ENCODE data around the gene SLC25A14.

Gene SLC25A14

DNA sequence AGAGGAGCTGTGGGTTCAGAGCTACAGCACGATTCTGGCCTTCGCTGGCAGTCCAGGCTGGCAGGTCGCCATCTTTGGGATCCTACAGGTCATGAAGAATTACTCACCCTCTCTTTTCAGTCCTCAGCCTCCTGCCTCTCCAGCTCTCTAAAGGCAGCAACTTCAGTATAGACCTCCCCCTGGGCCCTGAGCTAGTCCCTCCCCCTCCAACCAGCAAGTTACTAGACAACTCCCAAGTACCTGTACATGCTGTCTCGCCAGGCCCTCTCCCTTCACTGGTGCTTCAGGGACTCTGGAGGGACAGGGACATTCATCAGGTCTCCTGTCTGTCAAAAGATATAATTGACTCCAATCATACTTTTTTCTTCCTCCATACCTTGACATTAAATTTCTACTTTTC, 45.8 kb downstream of the SLC25A14 start, which contains the start of gene GPR119:
GPR119 (minus strand) TSS at position 155 of the 400 bp plus-strand sequence. CDS start 227 bp downstream, outside the sequence.
- DNase-seq, result no peak

DNA sequence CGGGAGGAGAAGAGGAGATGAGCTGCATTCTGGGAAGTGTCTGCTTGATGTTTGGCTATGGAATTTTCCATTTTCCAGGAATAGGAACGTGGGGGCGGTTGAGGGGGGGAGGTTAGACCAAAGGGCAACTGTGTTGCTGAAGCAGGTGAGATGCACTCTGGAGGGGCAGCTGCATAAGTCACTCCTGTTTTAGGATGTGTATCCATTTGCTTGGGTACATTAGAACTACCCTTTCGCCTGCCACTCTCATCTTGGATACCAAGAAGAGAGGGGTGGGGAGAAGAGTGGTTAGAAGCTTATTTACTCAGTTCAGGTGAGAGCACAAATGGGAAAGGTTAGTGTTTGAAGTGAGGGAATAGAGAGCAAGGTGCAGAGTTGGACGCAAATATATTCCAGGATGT, 46.7 kb downstream of the SLC25A14 start:
- no peak for DNase-seq

DNA sequence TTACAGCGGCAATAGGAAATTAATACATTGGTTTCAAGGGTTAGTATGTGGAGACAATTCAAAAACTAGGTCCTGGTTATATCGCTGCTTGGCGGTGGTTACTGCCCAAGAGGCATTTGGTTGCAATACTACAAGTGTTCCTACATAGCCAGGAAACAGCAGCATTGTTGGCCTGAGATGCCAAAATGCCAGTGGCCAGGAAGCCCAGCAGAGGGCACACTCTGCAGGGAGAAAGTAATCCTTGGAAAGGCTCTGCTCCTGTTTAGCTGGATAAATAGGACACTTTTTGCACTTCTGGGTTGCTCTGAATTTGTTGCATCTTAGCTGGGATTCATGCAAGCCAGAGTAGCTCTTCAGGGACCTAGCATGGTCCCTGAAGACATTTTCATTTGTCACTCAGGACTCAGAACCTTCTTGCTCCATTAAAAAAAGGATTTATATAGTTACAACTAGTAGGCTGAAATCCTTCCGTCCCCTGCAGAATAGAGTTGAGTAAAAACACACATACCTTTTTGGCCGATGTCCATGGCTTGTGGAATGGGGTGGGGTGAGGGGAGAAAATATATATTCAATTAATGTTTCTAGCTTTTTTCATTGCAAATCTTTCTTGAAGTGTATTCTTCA, 53.8 kb downstream of the SLC25A14 start:
- DNase-seq, result peak; percentile 17

- no peak for DNase-seq
Measured at GRCh38 chrX:130395341-130395740, 55.6 kb downstream of the SLC25A14 start.

DNA sequence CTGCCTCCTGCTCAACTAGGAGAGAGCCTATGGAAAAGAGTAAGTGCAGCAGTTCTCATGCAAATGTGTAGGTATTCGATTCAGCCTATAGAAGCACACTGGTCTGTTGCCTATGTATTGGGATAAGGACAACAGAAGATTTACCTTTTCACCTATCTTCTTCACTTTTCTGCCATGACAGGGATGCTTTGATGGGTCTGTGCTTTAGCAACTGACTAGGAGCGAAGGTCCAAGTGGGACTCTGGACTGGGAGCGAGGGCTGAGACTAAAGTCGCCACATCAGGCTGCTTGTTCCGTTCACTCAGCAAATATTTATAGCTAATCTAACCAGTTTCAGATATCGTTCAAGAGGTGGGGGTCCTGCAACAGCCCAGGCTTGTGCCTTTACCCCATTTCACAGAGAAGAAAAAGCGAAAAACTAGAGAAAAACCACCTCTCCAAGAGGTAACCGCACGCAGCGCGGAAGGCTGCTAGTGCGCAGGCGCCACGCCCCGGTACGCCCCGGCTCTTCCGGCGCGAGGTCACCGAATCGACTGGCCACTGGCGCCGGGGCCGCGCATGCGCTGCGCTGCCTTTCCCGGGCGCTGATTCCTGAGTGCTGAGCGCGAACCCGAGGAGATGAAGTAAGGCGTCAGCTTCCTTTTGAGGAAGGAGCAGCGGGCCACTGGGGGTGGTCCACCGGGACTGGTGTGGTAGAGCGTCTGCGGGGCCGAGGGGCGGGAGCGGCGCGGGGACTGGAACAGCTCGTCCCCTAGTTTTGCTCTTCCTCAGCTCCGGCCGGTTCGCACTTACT, 61.9 kb downstream of the SLC25A14 start, which contains the start of gene RBMX2:
RBMX2 (plus strand) TSS at position 573 of the 793 bp plus-strand sequence; CDS start at position 619, 46 bp downstream.
- peak; percentile 47 for DNase-seq

- DNase-seq, result no peak
Measured at GRCh38 chrX:130402208-130402684, 62.5 kb downstream of the SLC25A14 start.

GRCh38 chrX:130413415-130413814, 73.7 kb downstream of the SLC25A14 start:
- DNase-seq, result no peak

GRCh38 chrX:130414800-130415199, 75.1 kb downstream of the SLC25A14 start:
- no peak for DNase-seq

- no peak for DNase-seq
Measured at GRCh38 chrX:130415201-130415600, 75.5 kb downstream of the SLC25A14 start.

- DNase-seq, result no peak
Measured at GRCh38 chrX:130416785-130417184, 77.1 kb downstream of the SLC25A14 start.

- no peak for DNase-seq
Measured at GRCh38 chrX:130418066-130418465, 78.3 kb downstream of the SLC25A14 start.

- no peak for DNase-seq
Measured at GRCh38 chrX:130418740-130419139, 79.0 kb downstream of the SLC25A14 start.

GRCh38 chrX:130419263-130419662, 79.5 kb downstream of the SLC25A14 start:
- no peak for DNase-seq
